ENCODE measurements around the gene U2AF1L4. TPM values are rescaled to one million over a fixed set of nuclear protein-coding genes. Genes with fewer than 3 reads are reported as not detected.

The U2AF1L4 gene
- total RNA-seq, 3 donors from 2014 or later: 19.7 to 32.4 (median 32.1) TPM

GRCh38 chr19:35715981-35716800 lies 29.0 kb downstream of the U2AF1L4 start:
- ATAC-seq (peak; percentile 37), DNase-seq (peak; percentile 56 to 82 (median 72))
- Histone ChIP-seq H3K36me3 (ENCODE audit: low read depth) (no peaks in the 10 kb centered on the region), H3K4me3 (peak overlapping the region; percentile 85), H3K4me1 (ENCODE audit: low read depth) (peaks cover 21% of the 10 kb centered on the region), H3K9me3 (no peaks in the 10 kb centered on the region)
- intact Hi-C loops (cut with DNase I, micrococcal nuclease): no loop called here
- no peak for TF ChIP-seq CTCF (IDR thresholded peaks at IDR 0.05)

GRCh38 chr19:35715355-35715809 lies 29.8 kb downstream of the U2AF1L4 start:
- ATAC-seq: no peak
- intact Hi-C loops (cut with DNase I, micrococcal nuclease): no loop called here

GRCh38 chr19:35714601-35715354 lies 30.4 kb downstream of the U2AF1L4 start:
- no peak overlapping the region for H3K4me3 ChIP-seq
- no peak for DNase-seq
- no peak for ATAC-seq
- peaks cover 21% of the 10 kb centered on the region for H3K4me1 ChIP-seq (ENCODE audit: low read depth)
- no peaks in the 10 kb centered on the region for H3K9me3 ChIP-seq
- no peaks in the 10 kb centered on the region for H3K36me3 ChIP-seq (ENCODE audit: low read depth)
- no peak for TF ChIP-seq CTCF (IDR thresholded peaks at IDR 0.05)
- intact Hi-C loops (cut with DNase I, micrococcal nuclease): no loop called here

More at GRCh38 chr19:35715355-35715809, 29.8 kb downstream of the U2AF1L4 start:
- DNase-seq: no peak
- no peak overlapping the region for H3K4me3 ChIP-seq
- H3K4me1 ChIP-seq (ENCODE audit: low read depth): peaks cover 21% of the 10 kb centered on the region
- no peaks in the 10 kb centered on the region for H3K9me3 ChIP-seq
- TF ChIP-seq CTCF (IDR thresholded peaks at IDR 0.05): no peak
- H3K36me3 ChIP-seq (ENCODE audit: low read depth): no peaks in the 10 kb centered on the region

GRCh38 chr19:35713904-35714495 lies 31.2 kb downstream of the U2AF1L4 start:
- TF ChIP-seq CTCF (IDR thresholded peaks at IDR 0.05): no peak
- DNase-seq (no peak), ATAC-seq (no peak)
- no peaks in the 10 kb centered on the region for H3K9me3 ChIP-seq
- intact Hi-C loops (cut with DNase I, micrococcal nuclease): no loop called here
- H3K4me3 ChIP-seq: no peak overlapping the region
- H3K36me3 ChIP-seq (ENCODE audit: low read depth): no peaks in the 10 kb centered on the region
- H3K4me1 ChIP-seq (ENCODE audit: low read depth): peaks cover 15% of the 10 kb centered on the region

- no peak overlapping the region for H3K4me3 ChIP-seq
- no peaks in the 10 kb centered on the region for H3K36me3 ChIP-seq (ENCODE audit: low read depth)
- no peak for ATAC-seq
- no peak for DNase-seq
- no peaks in the 10 kb centered on the region for H3K9me3 ChIP-seq
- intact Hi-C loops (cut with DNase I, micrococcal nuclease): no loop called here
- H3K4me1 ChIP-seq (ENCODE audit: low read depth): peaks cover 11% of the 10 kb centered on the region
- no peak for TF ChIP-seq CTCF (IDR thresholded peaks at IDR 0.05)
These were observed 31.7 kb downstream of the U2AF1L4 start for GRCh38 chr19:35713506-35713850.
